ENCODE data around the gene MINDY4.

The MINDY4 gene

GRCh38 chr7:30925117-30925516 is 153.9 kb downstream of the MINDY4 start:
- in situ Hi-C loops (cut with MboI; ENCODE audit: low sequenced_read_pairs) = no loop called here

- in situ Hi-C loops (cut with MboI; ENCODE audit: low sequenced_read_pairs) = no loop called here
These were observed 154.7 kb downstream of the MINDY4 start for GRCh38 chr7:30925913-30926312.

- in situ Hi-C loops (cut with MboI; ENCODE audit: low sequenced_read_pairs) = no loop called here
These were observed 155.1 kb downstream of the MINDY4 start for GRCh38 chr7:30926313-30926712.

- in situ Hi-C loops (cut with MboI; ENCODE audit: low sequenced_read_pairs) = no loop called here
These were observed 155.8 kb downstream of the MINDY4 start for GRCh38 chr7:30927040-30927439.

- in situ Hi-C loops (cut with MboI; ENCODE audit: low sequenced_read_pairs) = no loop called here
These were observed 156.3 kb downstream of the MINDY4 start for GRCh38 chr7:30927559-30927958.

- in situ Hi-C loops (cut with MboI; ENCODE audit: low sequenced_read_pairs) = no loop called here
These were observed 157.1 kb downstream of the MINDY4 start for GRCh38 chr7:30928254-30928872.

- in situ Hi-C loops (cut with MboI; ENCODE audit: low sequenced_read_pairs) = no loop called here
These were observed 158.5 kb downstream of the MINDY4 start for GRCh38 chr7:30929686-30930085.

- in situ Hi-C loops (cut with MboI; ENCODE audit: low sequenced_read_pairs) = no loop called here
These were observed 159.4 kb downstream of the MINDY4 start for GRCh38 chr7:30930621-30931020.

GRCh38 chr7:30931161-30931928 is 160.1 kb downstream of the MINDY4 start:
- in situ Hi-C loops (cut with MboI; ENCODE audit: low sequenced_read_pairs) = no loop called here

- in situ Hi-C loops (cut with MboI; ENCODE audit: low sequenced_read_pairs) = no loop called here
These were observed 160.8 kb downstream of the MINDY4 start for GRCh38 chr7:30931929-30932540.

GRCh38 chr7:30932562-30932961 is 161.3 kb downstream of the MINDY4 start:
- in situ Hi-C loops (cut with MboI; ENCODE audit: low sequenced_read_pairs) = no loop called here

GRCh38 chr7:30933124-30933974 is 162.1 kb downstream of the MINDY4 start:
- in situ Hi-C loops (cut with MboI; ENCODE audit: low sequenced_read_pairs) = no loop called here

- in situ Hi-C loops (cut with MboI; ENCODE audit: low sequenced_read_pairs) = no loop called here
These were observed 163.0 kb downstream of the MINDY4 start for GRCh38 chr7:30934225-30934624.

- in situ Hi-C loops (cut with MboI; ENCODE audit: low sequenced_read_pairs) = no loop called here
These were observed 163.7 kb downstream of the MINDY4 start for GRCh38 chr7:30934732-30935568.

GRCh38 chr7:30935569-30935877 is 164.3 kb downstream of the MINDY4 start:
- in situ Hi-C loops (cut with MboI; ENCODE audit: low sequenced_read_pairs) = no loop called here

GRCh38 chr7:30936650-30937245 is 165.5 kb downstream of the MINDY4 start:
- in situ Hi-C loops (cut with MboI; ENCODE audit: low sequenced_read_pairs) = no loop called here

- in situ Hi-C loops (cut with MboI; ENCODE audit: low sequenced_read_pairs) = no loop called here
These were observed 166.2 kb downstream of the MINDY4 start for GRCh38 chr7:30937416-30937815.

GRCh38 chr7:30938435-30939316 is 167.5 kb downstream of the MINDY4 start:
- in situ Hi-C loops (cut with MboI; ENCODE audit: low sequenced_read_pairs) = no loop called here

Measured in HL-60/S4 treated with phorbol 12-myristate 13-acetate at 8.2 ng/mL for 4 days and 3 days (cell line).